Karpas-422 (cell line): Measurements from ENCODE around the gene PRAC1. TPM values are rescaled to one million over a fixed set of nuclear protein-coding genes. Genes with fewer than 3 reads are reported as not detected.
"Not testable (repeated sequence)": the region's sequence is repeated elsewhere in the genome, so short reads cannot be mapped to it uniquely, and the experiment has no call there.

ENCODE experiments used
- DNase-seq: peaks from one replicate; pipeline ENCODE4 v3.0.0-alpha.2; 2015
- H2AFZ ChIP-seq: fragments of 200-600 bp; sonication (generic); 2 replicates; pipeline ENCODE4 v1.6.1; 2014; ENCODE audit warnings: antibody characterized with exemption, low read length, mixed read lengths
- H3K27ac ChIP-seq: fragments of 200-600 bp; sonication (generic); 2 replicates; pipeline ENCODE4 v1.5.1; 2014; ENCODE audit warnings: mild to moderate bottlenecking, low read length, moderate library complexity
- H3K27me3 ChIP-seq: fragments of 200-600 bp; sonication (generic); 2 replicates; pipeline ENCODE4 v1.6.1; 2014; ENCODE audit warnings: low read length, mixed read lengths
- H3K36me3 ChIP-seq: fragments of 200-600 bp; sonication (generic); 2 replicates; pipeline ENCODE4 v1.6.1; 2014; ENCODE audit warnings: low read length, mixed read lengths; ENCODE audit not compliant: insufficient read depth
- H3K4me1 ChIP-seq: fragments of 200-600 bp; sonication (generic); 2 replicates; pipeline ENCODE4 v1.6.1; 2014; ENCODE audit warnings: mild to moderate bottlenecking, low read length, mixed read lengths
- H3K4me2 ChIP-seq: fragments of 200-600 bp; sonication (generic); 2 replicates; pipeline ENCODE4 v1.6.1; 2014; ENCODE audit warnings: low read length, low read depth, mild to moderate bottlenecking; ENCODE audit not compliant: poor library complexity, severe bottlenecking
- H3K4me3 ChIP-seq: fragments of 200-600 bp; sonication (generic); 2 replicates; pipeline ENCODE4 v1.5.1; 2014; ENCODE audit warnings: mild to moderate bottlenecking, antibody characterized with exemption, low read length, mixed read lengths
- H3K79me2 ChIP-seq: fragments of 200-600 bp; sonication (generic); 2 replicates; pipeline ENCODE4 v1.6.1; 2014; ENCODE audit warnings: mild to moderate bottlenecking, low read length, mixed read lengths
- H3K9ac ChIP-seq: fragments of 200-600 bp; sonication (generic); 2 replicates; pipeline ENCODE4 v1.6.0; 2014; ENCODE audit warnings: low read length
- H3K9me2 ChIP-seq: fragments of 200-600 bp; sonication (generic), shearing (Covaris generic); replicated peaks from 2 replicates; pipeline ENCODE4 v1.6.0; 2014; ENCODE audit warnings: mild to moderate bottlenecking, low read length, moderate library complexity; ENCODE audit not compliant: insufficient read depth
- H3K9me3 ChIP-seq: fragments of 300-700, 200-600 bp; sonication (generic); 2 replicates; pipeline ENCODE4 v1.6.1; 2014; ENCODE audit warnings: low read length, mixed read lengths
- H4K20me1 ChIP-seq: fragments of 200-600 bp; sonication (generic); 2 replicates; pipeline ENCODE4 v1.6.1; 2014; ENCODE audit warnings: mild to moderate bottlenecking, antibody characterized with exemption, low read length, low read depth; ENCODE audit not compliant: insufficient read depth
- total RNA-seq: library from RNA; depleted of rRNA; stranded (reverse); fragments of >200 nt; shearing (Covaris generic); gene quantifications from 2 replicates; pipeline ENCODE4 v1.2.3, GENCODE V29; 2014; ENCODE audit warnings: low replicate concordance

The PRAC1 gene
- total RNA-seq, 1 experiment from 2014 or later, result not detected

DNA sequence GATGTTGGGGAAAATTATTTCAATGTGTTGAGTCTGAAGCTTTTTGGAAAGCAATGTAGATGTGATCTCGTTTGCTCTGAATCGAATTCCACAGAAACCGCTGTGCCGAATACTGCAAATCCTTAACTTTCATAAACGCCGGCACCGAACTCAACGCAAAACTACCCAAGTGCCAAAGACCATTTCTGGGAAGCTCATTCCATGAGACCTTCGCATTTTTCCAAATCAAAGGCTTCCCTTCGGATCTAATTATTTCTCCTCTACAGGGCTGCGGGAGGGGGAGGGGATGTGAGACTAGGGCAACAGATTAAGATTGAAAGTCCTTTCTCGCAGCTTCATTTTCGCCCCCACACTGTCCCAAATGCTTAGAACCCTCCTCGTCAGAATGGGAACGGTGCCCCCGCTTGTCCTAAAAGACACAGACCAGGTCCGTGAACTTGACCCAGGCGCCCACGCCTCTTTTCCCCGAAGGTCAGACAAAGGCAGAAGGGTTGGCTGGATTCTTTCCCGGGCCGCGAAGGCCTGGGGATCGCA is 4.0 kb downstream of the PRAC1 start:
- Histone ChIP-seq H3K9me2 (no peaks in the 10 kb centered on the region), H3K4me1 (peaks cover 3% of the 10 kb centered on the region; the same call in 1 of the 2 replicates), H3K79me2 (no peaks in the 10 kb centered on the region), H3K27me3 (no peaks in the 10 kb centered on the region), H4K20me1 (no peaks in the 10 kb centered on the region), H3K27ac (no peak overlapping the region), H2AFZ (no peak overlapping the region), H3K36me3 (no peaks in the 10 kb centered on the region), H3K4me2 (no peak overlapping the region), H3K9ac (no peak overlapping the region), H3K9me3 (no peaks in the 10 kb centered on the region), H3K4me3 (no peak overlapping the region)
- no peak for DNase-seq

DNA sequence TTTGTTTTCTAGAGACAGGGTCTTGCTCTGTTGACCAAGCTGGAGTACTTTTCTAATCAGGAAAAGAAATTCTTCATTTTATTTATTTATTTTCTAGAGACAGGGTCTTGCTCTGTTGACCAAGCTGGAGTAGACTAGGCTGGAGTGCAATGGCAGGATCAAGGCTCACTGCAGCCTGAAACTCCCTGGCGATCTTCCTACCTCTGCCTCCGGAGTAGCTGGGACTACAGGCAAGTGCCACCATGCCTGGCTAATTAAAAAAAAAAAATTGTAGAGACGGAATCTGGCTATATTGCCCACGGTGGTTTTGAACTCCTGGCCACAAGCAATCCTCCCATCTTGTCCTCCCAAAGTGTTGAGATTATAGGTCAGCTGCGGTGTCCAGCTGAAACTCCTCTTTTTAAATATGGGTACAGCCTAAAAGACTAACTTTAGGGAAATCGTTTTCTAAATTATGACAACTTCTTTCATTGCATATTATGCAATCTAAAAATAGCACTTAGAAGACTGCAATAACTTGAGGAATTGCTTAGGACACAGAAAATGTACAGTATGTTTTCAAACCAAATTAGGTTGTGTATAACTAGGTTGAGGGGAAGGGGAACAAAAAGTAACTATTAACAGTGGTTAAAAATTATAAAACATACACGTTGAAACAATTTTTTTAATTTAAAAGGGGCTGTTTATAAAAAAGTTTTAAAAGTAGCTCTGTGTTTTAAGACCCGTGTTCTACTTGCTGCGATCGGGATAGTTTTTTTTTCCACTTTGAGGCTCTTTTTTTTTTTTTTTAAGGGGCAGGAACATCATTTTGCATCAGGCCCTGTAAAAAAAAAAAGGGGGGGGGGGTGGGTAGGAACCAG is 4.7 kb downstream of the PRAC1 start:
- Histone ChIP-seq H3K36me3 (no peaks in the 10 kb centered on the region), H4K20me1 (no peaks in the 10 kb centered on the region), H3K9me3 (no peaks in the 10 kb centered on the region), H3K9me2 (no peaks in the 10 kb centered on the region), H3K4me3 (no peak overlapping the region), H2AFZ (no peak overlapping the region), H3K27me3 (no peaks in the 10 kb centered on the region), H3K27ac (no peak overlapping the region), H3K79me2 (no peaks in the 10 kb centered on the region), H3K4me2 (no peak overlapping the region), H3K4me1 (peaks cover 3% of the 10 kb centered on the region; the same call in 1 of the 2 replicates), H3K9ac (no peak overlapping the region)
- no peak for DNase-seq

DNA sequence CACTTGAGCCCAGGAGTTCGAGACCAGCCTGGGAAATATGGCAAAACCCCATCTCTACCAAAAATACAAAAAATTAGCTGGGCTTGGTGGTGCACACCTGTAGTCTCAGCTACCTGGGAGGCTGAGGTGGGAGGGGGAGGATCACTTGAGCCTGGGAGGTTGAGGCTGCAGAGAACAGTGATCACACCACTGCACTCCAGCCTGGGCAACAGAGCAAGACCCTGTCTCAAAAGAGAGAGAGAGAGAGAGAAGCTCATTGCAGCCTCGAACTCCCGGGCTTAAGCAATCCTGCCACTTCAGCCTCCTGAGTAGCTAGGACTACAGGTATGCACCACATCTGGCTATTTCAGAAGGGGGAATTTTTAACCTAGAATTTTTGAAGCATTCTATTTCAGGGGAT is 5.8 kb downstream of the PRAC1 start:
- not testable (repeated sequence) for H3K36me3 ChIP-seq, H4K20me1 ChIP-seq, H2AFZ ChIP-seq, H3K27ac ChIP-seq, H3K27me3 ChIP-seq, H3K4me3 ChIP-seq, H3K9me2 ChIP-seq, H3K4me2 ChIP-seq, H3K4me1 ChIP-seq, H3K9ac ChIP-seq, H3K9me3 ChIP-seq, DNase-seq, H3K79me2 ChIP-seq

DNA sequence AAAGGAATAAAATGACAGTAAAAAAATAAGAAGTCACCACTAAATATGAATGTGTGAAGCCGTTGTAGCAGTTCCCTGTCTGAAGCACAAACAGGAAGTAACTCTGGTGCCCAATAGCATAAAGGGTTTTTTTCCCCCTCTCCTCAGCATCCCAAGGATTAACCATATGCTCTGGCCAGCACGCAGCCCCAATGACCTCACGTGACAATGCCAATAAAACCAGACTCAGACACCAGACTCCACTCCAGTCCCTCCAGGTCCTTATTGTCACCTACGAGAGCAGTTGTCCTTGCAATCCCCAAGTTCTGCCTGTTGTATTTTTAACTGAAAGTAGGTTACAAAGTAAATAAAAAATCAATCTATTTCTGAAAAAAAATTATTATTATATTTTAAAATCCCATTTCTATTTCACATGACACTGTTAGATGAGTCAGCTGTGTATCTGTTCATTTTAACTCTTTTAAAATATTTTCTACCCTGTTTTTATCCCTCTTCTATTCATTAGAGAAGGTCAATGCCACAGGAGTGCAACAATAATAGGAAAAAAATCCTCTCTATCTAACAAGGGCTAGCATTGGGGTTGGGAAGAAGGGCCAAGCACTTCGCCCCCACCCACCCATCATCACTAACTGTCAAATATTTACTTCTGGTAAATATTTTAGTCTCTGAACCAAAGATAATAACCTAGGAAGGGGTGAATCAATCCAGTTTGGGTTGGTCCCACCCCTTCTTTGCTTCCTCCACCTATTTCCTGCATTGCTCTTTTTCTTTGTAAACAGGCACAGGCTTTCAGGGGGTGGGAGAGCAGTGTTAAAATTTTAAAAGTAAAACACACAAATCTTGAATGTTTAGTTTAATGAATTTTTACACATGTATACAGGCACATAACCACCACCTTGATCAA is 6.6 kb downstream of the PRAC1 start:
- H3K27me3 ChIP-seq, result no peaks in the 10 kb centered on the region
- H3K4me1 ChIP-seq, result peaks cover 3% of the 10 kb centered on the region; the same call in 1 of the 2 replicates
- no peaks in the 10 kb centered on the region for H3K9me3 ChIP-seq
- H3K79me2 ChIP-seq, result no peaks in the 10 kb centered on the region
- H4K20me1 ChIP-seq, result no peaks in the 10 kb centered on the region
- no peak overlapping the region for H3K4me3 ChIP-seq
- no peak overlapping the region for H3K27ac ChIP-seq
- no peak overlapping the region for H2AFZ ChIP-seq
- no peak for DNase-seq
- no peaks in the 10 kb centered on the region for H3K36me3 ChIP-seq
- H3K9ac ChIP-seq, result no peak overlapping the region
- H3K4me2 ChIP-seq, result no peak overlapping the region
- H3K9me2 ChIP-seq, result no peaks in the 10 kb centered on the region

DNA sequence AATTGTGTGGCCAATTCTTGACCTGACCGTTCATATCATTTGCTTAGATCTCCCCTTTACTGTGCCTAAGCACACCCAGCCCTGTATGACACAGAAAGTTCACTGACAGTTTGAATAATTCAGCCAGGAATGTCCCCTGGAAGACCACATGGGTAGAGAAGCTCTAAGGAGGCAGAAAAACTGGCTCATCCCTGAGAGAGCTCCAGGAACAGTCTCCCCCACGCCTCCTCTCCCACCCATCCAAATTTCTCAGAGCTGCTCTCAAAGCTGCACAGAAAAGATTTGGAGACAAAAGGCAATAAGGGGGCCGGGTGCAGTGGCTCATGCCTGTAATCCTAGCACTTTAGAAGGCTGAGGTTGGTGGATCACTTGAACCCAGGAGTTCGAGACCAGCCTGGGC is 11.2 kb downstream of the PRAC1 start:
- H3K9ac ChIP-seq, result no peak overlapping the region
- H3K27ac ChIP-seq, result no peak overlapping the region
- no peaks in the 10 kb centered on the region for H3K79me2 ChIP-seq
- H2AFZ ChIP-seq, result no peak overlapping the region
- DNase-seq, result no peak
- no peaks in the 10 kb centered on the region for H3K9me2 ChIP-seq
- H3K36me3 ChIP-seq, result no peaks in the 10 kb centered on the region
- H3K9me3 ChIP-seq, result no peaks in the 10 kb centered on the region
- no peak overlapping the region for H3K4me2 ChIP-seq
- H3K4me1 ChIP-seq, result no peaks in the 10 kb centered on the region
- H3K4me3 ChIP-seq, result no peak overlapping the region
- no peaks in the 10 kb centered on the region for H4K20me1 ChIP-seq
- no peaks in the 10 kb centered on the region for H3K27me3 ChIP-seq

DNA sequence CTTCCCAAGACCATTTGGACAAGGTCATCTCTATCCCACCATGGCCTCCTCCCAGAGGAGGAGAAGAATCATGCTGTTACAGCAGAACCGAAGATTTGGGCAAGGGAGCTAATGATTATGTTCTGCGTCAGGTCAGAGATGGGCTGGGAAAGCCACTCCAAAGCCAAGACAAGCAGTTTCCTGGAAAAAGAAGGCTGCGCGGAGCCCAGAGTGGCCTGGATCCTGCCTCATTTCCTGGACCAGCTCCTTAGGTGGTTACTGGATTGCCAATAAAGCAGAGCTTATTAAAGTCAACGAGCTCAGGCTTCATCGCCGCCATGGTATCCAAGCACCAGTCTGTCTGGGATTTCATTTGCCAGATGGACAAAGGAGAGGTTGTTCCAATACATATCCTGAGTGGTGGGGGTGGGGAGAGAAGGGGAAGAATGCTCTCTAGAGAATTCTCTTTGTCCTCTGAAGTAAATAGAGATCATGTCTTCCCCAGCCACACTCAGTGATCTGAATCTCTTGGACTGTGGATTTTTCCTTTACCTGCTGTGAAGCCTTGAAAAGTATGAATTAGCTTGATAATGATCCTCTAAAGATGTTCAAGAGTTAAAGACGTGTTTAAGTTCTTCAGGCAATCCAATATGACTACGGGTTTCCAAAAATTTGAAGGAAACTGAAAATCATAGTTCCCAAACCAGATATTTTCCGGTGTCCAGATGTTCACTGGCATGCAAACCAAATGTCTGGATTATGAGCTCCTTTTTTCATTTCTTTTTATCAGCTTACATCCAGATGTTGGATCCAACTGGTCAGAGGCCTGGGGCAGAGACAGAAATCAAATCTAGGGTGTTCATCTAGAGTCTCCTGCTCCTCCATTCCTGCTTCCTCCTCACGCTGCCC is 17.7 kb downstream of the PRAC1 start:
- Histone ChIP-seq H3K4me1 (no peaks in the 10 kb centered on the region), H2AFZ (no peak overlapping the region), H3K36me3 (no peaks in the 10 kb centered on the region), H3K27me3 (no peaks in the 10 kb centered on the region), H4K20me1 (no peaks in the 10 kb centered on the region), H3K9me2 (no peaks in the 10 kb centered on the region), H3K4me3 (no peak overlapping the region), H3K9me3 (no peaks in the 10 kb centered on the region), H3K79me2 (no peaks in the 10 kb centered on the region), H3K4me2 (no peak overlapping the region), H3K9ac (no peak overlapping the region), H3K27ac (no peak overlapping the region)
- DNase-seq, result no peak

DNA sequence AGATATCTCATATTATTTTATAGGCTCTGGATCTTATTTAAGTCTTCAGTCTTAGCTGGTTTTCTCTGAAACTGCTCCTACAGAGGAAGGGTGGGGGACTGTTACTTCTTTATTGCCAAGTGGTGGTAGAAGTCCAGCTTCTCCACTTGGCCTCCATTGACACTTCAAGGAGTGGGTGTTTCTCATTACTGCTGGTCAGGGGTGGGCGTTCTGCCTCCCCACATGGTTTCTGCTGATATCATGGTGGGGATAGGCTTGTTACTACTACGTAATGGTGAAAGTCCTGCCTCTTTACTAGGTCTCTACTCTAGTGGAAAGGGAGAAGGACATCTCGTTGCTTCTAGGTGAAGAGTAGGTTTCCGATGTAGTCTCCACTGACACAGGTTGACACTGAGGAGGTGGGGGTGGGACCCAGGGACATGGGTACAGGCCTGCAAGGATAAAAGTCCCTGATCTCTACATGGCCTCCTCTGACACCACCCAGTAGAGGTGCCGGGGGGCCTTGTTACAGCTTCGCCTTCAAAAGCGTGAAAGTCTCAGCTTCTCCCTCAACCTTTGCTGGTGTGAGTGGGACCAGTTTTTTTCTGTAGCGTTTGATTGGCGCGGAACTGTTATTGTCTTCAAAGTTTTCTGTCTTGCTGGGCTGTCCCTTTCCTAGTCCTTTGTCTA is 20.3 kb downstream of the PRAC1 start:
- no peak overlapping the region for H3K27ac ChIP-seq
- no peaks in the 10 kb centered on the region for H4K20me1 ChIP-seq
- no peaks in the 10 kb centered on the region for H3K27me3 ChIP-seq
- H3K4me1 ChIP-seq, result no peaks in the 10 kb centered on the region
- no peak overlapping the region for H3K9ac ChIP-seq
- no peaks in the 10 kb centered on the region for H3K36me3 ChIP-seq
- no peaks in the 10 kb centered on the region for H3K9me3 ChIP-seq
- H3K9me2 ChIP-seq, result no peaks in the 10 kb centered on the region
- no peak overlapping the region for H3K4me3 ChIP-seq
- no peak for DNase-seq
- H3K79me2 ChIP-seq, result no peaks in the 10 kb centered on the region
- H3K4me2 ChIP-seq, result no peak overlapping the region
- no peak overlapping the region for H2AFZ ChIP-seq
